ENCODE measurements around the gene KHNYN. TPM values are rescaled to one million over a fixed set of nuclear protein-coding genes. Genes with fewer than 3 reads are reported as not detected.

The KHNYN gene
- polyA plus RNA-seq, 1 donor from 2014 or later: 0.53 TPM

DNA sequence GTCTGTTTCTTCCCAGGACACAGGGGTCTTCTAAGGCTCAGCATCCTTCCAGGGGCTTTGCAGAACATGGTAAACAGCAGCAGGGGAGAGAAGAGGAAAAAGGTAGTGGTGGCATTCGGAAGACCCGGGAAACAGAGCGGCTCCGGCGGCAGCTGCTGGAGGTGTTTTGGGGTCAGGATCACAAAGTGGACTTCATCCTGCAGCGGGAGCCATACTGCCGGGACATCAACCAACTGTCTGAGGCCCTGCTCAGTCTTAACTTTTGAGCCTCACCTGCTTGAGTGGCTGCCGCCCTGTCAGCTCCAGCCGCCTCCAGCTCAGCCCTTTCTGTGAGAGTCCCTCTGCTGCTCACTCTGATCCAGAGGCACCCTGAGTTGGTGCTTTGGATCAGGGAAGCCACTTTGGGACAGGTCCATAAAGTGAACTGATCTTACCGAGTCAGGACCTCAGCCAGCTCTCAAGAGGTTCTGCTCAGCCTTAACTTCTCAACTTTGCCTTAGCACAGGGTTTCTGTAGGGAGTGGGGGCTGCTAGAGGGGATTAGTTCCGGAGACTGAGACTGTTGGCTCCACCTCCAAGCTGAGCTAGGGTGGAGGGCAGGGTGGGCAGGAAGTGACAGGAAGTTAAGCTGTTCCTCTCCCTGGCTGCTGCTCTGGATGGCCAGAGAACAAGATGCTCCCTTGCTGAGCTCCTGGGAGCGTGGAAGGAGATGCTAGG is 7.4 kb downstream of the KHNYN start:
- no peak overlapping the region for H3K9ac ChIP-seq (ENCODE audit: low read length)
- no peak overlapping the region for H2AFZ ChIP-seq (ENCODE audit: low read depth, low read length)
- H3K27ac ChIP-seq (ENCODE audit: low read length): no peak overlapping the region
- H3K79me2 ChIP-seq (replicated peaks; ENCODE audit: insufficient read depth, low read length): peaks cover 6% of the 10 kb centered on the region
- H3K4me3 ChIP-seq (ENCODE audit: low read length): no peak overlapping the region
- no peaks in the 10 kb centered on the region for H4K20me1 ChIP-seq (ENCODE audit: insufficient read depth)
- no peak overlapping the region for H3K4me2 ChIP-seq (ENCODE audit: low read length)
- no peaks in the 10 kb centered on the region for H3K9me2 ChIP-seq (ENCODE audit: insufficient read depth, low read length)
- H3K9me3 ChIP-seq (ENCODE audit: low read length): no peaks in the 10 kb centered on the region
- H3F3A ChIP-seq (ENCODE audit: insufficient read depth, low read length, poor library complexity, severe bottlenecking): no peaks in the 10 kb centered on the region
- TF ChIP-seq EP300 (conservative IDR thresholded peaks at IDR 0.05; ENCODE audit: poor library complexity, severe bottlenecking) (no peak), POLR2AphosphoS5 (IDR thresholded peaks at IDR 0.05) (no peak), RAD21 (conservative IDR thresholded peaks at IDR 0.05) (no peak), MXI1 (conservative IDR thresholded peaks at IDR 0.05; ENCODE audit: poor library complexity, severe bottlenecking) (no peak), TAF1 (IDR thresholded peaks at IDR 0.05; ENCODE audit: low read depth) (no peak), SMC3 (conservative IDR thresholded peaks at IDR 0.05; ENCODE audit: poor library complexity) (peak; percentile 5), EZH2 (IDR thresholded peaks at IDR 0.05; ENCODE audit: borderline replicate concordance, insufficient read depth, low read length, poor library complexity, severe bottlenecking) (no peak)
- TF ChIP-seq, protein P1, sequence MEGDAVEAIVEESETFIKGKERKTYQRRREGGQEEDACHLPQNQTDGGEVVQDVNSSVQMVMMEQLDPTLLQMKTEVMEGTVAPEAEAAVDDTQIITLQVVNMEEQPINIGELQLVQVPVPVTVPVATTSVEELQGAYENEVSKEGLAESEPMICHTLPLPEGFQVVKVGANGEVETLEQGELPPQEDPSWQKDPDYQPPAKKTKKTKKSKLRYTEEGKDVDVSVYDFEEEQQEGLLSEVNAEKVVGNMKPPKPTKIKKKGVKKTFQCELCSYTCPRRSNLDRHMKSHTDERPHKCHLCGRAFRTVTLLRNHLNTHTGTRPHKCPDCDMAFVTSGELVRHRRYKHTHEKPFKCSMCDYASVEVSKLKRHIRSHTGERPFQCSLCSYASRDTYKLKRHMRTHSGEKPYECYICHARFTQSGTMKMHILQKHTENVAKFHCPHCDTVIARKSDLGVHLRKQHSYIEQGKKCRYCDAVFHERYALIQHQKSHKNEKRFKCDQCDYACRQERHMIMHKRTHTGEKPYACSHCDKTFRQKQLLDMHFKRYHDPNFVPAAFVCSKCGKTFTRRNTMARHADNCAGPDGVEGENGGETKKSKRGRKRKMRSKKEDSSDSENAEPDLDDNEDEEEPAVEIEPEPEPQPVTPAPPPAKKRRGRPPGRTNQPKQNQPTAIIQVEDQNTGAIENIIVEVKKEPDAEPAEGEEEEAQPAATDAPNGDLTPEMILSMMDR (IDR thresholded peaks at IDR 0.05; ENCODE audit: poor library complexity, severe bottlenecking): peak; percentile 57
- TF ChIP-seq, protein P2, sequence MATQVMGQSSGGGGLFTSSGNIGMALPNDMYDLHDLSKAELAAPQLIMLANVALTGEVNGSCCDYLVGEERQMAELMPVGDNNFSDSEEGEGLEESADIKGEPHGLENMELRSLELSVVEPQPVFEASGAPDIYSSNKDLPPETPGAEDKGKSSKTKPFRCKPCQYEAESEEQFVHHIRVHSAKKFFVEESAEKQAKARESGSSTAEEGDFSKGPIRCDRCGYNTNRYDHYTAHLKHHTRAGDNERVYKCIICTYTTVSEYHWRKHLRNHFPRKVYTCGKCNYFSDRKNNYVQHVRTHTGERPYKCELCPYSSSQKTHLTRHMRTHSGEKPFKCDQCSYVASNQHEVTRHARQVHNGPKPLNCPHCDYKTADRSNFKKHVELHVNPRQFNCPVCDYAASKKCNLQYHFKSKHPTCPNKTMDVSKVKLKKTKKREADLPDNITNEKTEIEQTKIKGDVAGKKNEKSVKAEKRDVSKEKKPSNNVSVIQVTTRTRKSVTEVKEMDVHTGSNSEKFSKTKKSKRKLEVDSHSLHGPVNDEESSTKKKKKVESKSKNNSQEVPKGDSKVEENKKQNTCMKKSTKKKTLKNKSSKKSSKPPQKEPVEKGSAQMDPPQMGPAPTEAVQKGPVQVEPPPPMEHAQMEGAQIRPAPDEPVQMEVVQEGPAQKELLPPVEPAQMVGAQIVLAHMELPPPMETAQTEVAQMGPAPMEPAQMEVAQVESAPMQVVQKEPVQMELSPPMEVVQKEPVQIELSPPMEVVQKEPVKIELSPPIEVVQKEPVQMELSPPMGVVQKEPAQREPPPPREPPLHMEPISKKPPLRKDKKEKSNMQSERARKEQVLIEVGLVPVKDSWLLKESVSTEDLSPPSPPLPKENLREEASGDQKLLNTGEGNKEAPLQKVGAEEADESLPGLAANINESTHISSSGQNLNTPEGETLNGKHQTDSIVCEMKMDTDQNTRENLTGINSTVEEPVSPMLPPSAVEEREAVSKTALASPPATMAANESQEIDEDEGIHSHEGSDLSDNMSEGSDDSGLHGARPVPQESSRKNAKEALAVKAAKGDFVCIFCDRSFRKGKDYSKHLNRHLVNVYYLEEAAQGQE (IDR thresholded peaks at IDR 0.05; ENCODE audit: borderline replicate concordance): no peak
- H3K27me3 ChIP-seq (ENCODE audit: insufficient read depth, low read depth, low read length): no peaks in the 10 kb centered on the region
- peaks cover 5% of the 10 kb centered on the region for H3K36me3 ChIP-seq (ENCODE audit: insufficient read depth, low read length)

DNA sequence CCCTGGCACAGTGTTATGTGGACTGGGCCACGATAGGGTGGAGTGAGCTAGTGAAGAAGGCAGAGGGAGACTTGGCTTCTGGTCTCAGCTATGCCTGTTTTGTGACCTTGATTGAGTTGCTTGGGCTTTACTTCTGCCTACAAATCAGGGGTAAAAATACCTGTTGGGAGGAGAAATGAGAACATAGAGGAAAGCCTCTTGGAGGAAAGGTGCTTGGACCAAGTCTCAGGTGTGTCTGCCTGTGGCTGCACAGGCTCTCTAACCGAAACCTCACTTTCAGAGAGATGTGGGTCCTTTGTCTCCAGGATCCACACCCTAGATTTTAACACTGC is 7.9 kb downstream of the KHNYN start:
- H2AFZ ChIP-seq (ENCODE audit: low read depth, low read length): no peak overlapping the region
- H4K20me1 ChIP-seq (ENCODE audit: insufficient read depth): no peaks in the 10 kb centered on the region
- H3K27me3 ChIP-seq (ENCODE audit: insufficient read depth, low read depth, low read length): no peaks in the 10 kb centered on the region
- TF ChIP-seq EZH2 (IDR thresholded peaks at IDR 0.05; ENCODE audit: borderline replicate concordance, insufficient read depth, low read length, poor library complexity, severe bottlenecking): no peak
- no peak for TF ChIP-seq TAF1 (IDR thresholded peaks at IDR 0.05; ENCODE audit: low read depth)
- no peak for TF ChIP-seq MXI1 (conservative IDR thresholded peaks at IDR 0.05; ENCODE audit: poor library complexity, severe bottlenecking)
- TF ChIP-seq, protein P2 (IDR thresholded peaks at IDR 0.05; ENCODE audit: borderline replicate concordance): no peak
- TF ChIP-seq, protein P1 (IDR thresholded peaks at IDR 0.05; ENCODE audit: poor library complexity, severe bottlenecking): no peak
- no peak for TF ChIP-seq RAD21 (conservative IDR thresholded peaks at IDR 0.05)
- TF ChIP-seq POLR2AphosphoS5 (IDR thresholded peaks at IDR 0.05): no peak
- TF ChIP-seq EP300 (conservative IDR thresholded peaks at IDR 0.05; ENCODE audit: poor library complexity, severe bottlenecking): no peak
- no peak for TF ChIP-seq SMC3 (conservative IDR thresholded peaks at IDR 0.05; ENCODE audit: poor library complexity)
- H3K9me3 ChIP-seq (ENCODE audit: low read length): no peaks in the 10 kb centered on the region
- peaks cover 6% of the 10 kb centered on the region for H3K79me2 ChIP-seq (replicated peaks; ENCODE audit: insufficient read depth, low read length)
- H3K9ac ChIP-seq (ENCODE audit: low read length): no peak overlapping the region
- peaks cover 5% of the 10 kb centered on the region for H3K36me3 ChIP-seq (ENCODE audit: insufficient read depth, low read length)
- no peaks in the 10 kb centered on the region for H3K9me2 ChIP-seq (ENCODE audit: insufficient read depth, low read length)
- no peaks in the 10 kb centered on the region for H3F3A ChIP-seq (ENCODE audit: insufficient read depth, low read length, poor library complexity, severe bottlenecking)
- no peak overlapping the region for H3K27ac ChIP-seq (ENCODE audit: low read length)
- no peak overlapping the region for H3K4me3 ChIP-seq (ENCODE audit: low read length)
- no peak overlapping the region for H3K4me2 ChIP-seq (ENCODE audit: low read length)

Data from neural cell (in vitro differentiated cells).